GM18526 (cell line): ENCODE data around the gene EVC.

Source experiments
- POLR2A ChIP-seq: IDR thresholded peaks from 3 replicates; pipeline ENCODE4 v1.6.1; 2011; ENCODE audit not compliant: insufficient read length; ENCODE audit errors: extremely low read depth

EVC gene

DNA sequence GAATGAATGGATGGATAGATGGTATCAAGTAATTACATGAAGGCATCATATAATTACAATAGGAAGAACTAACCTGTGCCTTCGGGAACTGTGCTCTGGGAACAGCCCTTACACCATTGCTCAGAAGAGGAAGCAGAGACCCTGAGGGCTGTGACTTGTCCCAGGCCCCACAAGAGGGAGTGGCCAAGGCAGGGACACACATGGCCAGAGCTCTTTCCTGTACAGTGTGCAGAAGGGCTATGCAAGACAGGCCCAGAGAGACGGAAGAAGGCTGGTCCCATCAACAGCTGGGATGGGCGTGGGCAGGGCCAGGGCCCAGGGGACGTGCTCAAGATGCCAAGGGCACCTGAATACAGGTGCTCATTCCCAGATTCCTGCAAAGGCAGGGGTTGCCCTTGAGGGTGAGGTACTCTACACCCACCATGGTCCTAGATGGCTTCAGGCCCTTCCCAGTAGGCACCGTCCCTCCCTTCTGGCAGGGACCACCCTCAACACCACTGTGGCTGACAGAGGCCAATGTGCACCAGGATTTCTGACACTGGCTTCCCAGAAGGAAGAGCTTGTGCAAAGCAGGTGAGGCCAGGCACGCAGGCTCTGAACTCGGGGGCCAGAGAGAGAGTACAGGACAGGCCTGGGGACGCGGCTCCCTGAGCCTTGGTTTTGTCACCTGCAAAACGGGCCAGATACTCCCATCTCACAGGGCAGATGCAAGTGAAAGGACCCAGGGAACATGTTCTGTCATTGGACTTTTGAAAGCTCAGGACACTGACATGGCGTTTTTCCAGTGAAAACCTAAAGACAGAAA lies 4.3 kb upstream of the EVC start:
- TF ChIP-seq POLR2A = no peak

DNA sequence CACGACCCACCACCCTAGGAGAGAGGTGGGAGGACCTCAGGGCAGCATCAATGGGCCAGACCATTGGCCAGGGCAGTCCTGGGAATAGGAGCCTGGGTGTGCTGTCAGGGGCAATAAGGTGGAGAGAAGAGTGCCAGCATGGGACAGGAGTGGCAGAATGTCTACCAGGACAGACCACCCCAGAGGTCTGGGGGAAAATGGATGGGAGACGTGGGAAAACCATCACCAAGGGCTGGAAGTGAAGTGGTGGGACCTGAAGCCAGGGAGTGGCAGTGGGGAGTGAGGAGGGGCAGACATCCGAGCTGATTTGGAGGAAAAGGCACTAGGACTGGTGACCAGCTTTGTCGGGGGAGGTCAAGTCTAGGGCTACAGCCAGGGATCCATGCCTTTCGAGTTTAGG lies 3.6 kb upstream of the EVC start:
- no peak for TF ChIP-seq POLR2A

DNA sequence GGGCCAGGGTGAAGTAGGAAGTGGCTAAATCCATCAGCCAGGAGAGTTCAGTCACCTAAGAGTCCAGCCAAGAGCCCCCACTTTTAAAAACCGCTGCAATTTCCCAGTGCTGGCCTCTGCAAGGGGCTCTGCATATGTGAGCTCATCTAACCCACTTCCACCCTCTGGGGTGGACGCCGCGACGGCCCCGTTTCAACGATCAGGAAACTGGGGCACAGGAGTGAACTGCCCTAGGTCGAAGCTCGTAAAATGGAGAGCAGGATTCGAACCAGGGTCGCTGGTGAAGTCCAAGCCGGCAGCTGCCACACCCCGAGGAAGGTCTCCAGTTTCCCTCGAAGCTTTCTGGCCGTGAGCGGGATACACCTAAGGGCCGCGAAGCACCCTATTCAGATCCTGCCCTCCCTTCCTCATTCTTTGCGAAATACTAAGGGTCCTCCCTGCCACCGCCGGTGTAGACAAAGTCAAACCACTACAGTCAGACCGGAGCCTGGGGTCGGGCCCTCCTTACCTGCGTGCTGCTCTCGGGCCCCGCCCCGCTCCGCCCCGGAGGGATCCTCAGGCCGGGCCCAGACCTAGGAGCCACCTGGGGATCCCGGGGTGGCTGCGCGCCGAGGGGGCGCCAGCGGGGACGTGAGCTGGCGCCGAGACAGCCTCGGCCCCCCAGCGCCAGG lies 3.1 kb upstream of the EVC start:
- TF ChIP-seq POLR2A = no peak

DNA sequence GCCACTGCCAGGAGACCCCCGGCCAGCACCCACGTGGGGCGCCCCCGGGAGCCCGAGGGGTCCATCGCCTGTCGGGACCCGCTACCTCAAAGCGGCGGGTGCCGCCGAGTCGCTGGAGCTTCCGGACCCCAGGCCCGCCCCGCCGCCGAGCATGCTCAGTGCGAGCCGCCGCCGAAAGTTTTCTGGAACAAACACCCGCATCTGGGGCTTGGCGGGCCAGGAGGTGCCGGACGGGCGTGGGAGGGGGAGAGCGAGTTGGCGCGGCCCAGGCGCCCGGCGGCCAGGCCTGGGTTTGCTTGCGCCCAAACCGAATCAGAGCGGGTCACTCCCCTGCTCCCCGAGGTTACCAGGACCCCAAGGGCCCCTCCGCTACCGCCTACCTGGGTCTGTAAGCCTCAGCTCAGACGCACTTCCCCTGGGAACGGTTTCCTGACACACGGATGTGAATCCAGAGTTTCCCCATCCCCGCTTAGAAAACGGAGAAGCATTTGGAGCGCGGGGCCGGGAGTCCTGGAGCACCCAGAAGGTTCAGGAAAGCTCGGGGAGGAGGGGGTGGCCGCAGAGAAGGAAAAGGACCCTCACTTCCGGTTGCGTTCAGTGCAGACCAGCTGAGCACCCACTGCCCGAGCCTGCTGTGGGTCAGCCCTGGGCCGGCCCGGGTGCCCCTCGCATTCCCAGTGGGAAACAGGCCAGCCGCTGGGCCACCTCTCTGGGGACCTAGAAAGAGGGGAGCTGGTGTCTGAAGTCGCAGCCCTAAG lies 2.4 kb upstream of the EVC start, which contains the start of gene EVC2:
Gene EVC2 (minus strand): TSS at position 111 of the 758 bp plus-strand sequence. CDS start 46 bp downstream, at position 65.
- no peak for TF ChIP-seq POLR2A

DNA sequence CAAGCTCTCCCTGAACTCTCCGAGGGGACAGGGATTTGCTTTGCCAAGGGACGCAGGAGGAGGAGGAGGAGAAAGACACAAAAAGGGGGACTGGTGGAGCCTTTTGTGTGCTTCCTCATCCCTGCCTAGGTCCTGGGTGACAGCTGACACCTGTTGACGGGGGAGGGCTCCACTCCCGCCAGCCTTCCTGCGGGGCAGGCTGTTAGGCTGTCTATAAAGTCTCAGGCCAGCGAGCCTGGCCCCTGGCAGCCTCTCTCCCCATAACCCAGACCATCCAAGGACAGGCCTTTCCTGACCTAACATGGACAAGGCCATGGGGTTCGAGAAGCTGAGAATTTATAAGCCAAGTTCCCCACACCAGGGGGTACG lies 1.8 kb upstream of the EVC start:
- TF ChIP-seq POLR2A = no peak

DNA sequence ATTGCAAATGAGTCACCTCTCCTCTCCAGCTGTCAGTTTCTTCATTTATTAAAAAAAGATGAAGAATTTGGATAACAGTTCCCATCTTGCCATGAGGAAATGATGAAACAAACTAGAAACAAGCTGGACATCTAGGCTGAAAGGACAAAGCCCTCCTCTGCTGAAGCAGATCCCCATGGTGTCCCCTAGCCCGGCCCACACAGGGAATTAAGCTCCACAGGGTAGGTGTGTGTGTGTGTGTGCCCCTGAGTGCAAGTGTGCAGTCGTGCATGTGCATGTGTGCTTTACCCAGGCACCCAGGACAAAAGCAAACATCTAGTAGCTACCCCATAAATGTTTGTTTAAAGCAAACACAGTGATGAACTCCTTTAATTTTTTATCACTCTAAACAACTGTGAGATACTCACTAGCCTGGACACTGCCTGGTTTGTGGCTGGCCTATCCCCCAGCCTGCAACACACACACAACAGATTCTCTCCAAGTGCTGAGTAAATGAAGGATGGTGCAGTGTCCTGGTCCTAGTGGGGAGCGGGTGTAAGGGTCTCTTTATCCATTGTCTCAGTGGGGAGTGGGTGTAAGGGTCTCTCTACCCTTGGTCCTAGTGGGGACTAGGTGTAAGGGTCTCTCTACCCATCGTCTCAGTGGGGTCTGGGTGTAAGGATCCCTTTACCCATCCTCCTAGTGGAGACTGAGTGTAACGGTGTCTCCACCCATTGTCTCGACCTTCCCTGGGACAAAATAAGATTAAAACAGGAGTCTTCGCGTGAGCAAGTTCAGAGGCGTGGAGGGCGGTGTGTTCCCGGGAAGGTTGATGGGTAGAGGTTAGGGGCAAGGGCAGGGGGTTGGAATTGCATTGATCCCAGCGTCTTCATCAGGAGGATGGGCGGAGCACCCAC lies 688 bp upstream of the EVC start:
- TF ChIP-seq POLR2A = no peak

DNA sequence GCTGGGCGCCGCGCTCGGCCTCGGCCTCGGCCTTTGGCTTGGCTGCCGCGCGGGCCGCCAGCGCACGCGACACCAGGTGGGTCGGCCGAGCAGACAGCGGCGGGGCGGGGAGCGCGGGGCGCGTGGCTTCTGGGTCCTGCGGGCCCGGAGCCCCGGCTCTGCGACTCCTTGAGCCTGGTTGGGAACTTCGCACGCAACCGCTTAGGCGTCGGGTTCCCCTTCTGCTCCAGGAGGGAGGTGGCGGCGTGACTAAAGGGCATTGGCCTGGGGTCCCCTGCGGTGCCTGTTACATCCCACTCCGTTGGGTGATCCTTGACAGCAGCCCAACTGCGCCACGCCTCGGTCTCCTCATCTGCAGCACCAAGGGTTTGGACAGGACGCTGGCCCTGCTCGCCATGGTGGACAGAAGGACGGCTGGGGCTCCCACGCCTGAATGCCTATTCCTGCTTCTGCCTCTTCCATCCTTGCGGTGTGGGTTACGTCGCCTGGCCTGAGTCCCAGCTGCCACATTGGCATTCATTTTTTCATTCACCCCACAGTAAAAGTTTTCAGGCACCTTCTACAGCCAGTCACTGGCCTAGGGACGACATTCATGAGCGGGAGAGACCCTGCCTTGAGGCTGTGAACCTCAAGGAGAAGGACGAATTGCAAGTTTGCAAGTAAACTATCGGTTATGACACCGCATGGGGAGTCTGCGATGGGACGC lies 631 bp downstream of the EVC start:
- no peak for TF ChIP-seq POLR2A

DNA sequence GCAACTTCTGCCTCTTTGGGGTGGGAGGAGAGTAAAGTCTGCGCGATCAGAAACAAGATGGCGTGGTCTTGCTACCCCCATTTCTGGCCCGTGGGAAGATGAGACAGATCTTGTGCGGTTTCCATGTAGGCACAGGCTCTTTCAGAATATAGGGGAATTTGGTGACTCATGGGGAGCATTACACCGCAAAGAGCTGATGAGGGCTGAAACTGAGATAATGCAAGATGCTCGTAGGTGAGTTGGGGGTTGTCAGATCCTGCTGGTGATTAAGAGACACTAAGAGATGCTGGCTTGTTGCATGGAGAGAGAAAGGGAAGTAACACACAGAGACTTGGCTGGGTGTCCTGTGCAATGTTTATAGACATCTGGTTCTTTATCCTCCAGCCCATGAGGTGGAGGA lies 1.5 kb downstream of the EVC start:
- no peak for TF ChIP-seq POLR2A

DNA sequence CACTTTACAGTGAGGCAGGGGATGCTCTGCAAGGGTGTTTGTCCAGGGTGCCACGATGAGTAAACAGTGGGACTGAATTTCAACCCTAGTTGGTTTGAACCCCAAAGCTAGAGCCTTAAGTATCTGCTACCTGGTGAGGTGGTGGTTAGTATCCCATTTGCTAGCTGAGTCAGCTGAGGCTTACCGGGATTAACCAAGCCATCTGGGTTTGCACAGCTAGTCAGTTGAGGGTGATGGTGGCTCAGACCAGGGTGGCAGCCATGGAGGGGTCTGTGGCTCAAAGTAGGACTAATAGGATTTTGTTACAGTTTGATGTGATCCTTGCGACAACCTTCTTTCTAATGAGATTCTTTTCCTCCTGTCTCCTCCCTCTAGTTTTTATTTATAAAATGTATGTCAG lies 1.9 kb downstream of the EVC start:
- TF ChIP-seq POLR2A = no peak

DNA sequence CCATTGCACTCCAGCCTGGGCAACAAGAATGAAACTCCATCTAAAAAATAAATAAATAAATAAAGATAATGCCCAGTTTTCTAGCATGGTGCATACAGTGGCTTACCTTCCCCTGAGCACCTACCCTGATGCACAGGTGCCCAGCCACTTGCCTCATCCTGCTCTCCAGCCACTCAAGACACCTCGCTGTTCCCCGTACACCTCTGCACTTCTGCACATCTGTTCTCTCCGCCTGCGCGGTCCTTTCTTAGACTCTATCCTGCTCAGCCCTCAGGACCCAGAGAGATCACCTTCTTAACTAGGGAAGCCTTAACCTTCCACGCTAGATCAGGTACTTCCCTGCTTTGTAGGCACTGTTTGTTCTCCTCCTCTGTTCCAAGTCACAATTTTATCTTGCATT lies 2.9 kb downstream of the EVC start:
- no peak for TF ChIP-seq POLR2A

DNA sequence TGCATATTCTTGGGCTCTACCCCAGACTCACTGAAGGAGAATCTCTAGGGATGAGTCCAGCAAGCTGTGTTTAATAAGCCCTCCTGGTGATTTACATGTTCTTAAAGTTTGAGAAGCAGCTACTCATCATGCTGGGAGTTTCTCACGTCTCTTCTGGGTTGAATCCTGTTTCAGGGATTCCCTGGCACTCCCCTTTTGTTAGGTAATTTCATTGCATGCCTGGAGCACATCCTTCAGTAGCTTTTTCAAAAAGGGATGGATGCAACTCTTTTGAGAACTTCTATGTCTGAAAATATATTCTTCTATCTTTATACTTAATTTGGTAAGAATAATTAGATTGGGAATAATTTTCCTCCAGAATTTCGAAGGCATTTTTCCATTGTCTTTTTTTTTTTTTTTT lies 4.4 kb downstream of the EVC start:
- TF ChIP-seq POLR2A = no peak

DNA sequence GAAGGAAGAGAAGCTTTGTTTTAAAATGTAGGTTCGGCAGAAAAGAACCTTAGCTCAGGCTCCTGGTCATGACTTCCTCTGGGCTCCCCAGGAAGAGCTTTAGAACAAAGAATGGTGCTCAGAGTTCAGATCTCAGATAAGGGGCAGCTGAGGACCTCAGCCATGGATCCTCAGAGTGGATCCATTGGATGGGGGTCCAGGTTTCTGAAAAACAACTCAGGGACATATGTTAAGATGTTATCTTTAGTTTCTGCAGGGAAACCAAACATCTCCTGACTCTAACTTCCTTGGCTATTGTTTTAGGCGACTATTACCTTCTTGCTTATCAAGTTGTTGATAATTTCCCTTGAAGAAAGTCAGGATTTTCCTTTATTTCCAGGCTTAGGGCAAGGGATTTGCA lies 5.4 kb downstream of the EVC start:
- TF ChIP-seq POLR2A = no peak

DNA sequence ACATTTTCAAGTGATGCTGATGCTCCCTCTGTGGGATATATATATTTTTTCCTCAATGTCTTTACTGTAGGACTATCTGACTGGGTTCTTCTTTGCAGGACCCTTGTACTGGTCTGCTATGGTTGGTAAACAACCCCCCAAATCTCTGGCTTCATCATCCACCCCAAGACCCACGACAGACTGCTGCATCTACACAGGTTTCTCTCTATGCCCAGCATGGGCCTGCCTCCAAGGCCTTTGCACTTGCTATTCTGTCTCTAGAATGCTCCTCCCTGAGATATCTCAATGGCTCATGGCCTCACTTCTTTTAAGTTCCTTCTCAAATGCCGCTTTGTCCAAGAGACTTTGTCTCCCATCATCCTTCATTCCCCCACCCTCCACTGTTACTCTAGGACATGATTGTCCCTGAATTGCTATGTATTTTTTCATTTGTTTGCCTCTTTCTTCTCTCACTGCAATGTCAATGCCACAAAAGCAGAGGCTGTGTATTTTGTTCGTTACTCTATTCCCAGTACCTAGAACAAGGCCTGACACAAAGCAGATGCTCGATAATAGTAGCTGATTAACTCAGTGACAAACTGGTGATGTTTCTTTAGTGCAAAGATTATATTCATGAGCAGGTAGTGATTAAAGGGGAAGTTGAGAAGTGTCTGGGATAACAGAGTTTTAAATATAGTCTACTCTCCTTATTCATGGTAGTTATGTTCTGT lies 6.6 kb downstream of the EVC start:
- no peak for TF ChIP-seq POLR2A

DNA sequence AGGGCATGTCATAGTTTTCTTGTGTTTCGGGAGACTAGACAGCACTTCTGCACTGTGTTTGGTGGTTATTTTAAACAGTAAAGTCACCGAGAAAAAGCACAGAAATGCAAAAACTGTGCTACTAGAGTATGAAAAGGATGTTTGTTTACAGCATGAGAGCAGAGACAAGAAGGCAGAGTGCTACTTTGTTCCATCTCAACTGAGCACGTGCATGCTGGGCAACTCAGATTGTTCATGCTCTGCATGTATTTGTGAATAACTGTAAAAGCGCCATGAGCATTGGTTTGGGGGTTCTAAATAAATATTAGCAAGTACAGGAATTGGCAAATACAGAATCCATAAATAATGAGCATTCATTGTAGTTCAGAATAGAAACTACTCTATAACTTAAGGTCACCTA lies 7.4 kb downstream of the EVC start:
- TF ChIP-seq POLR2A = no peak
